Forelimb muscle (tissue), 1 donor: ENCODE data around the gene ACOT8. TPM values are rescaled to one million over a fixed set of nuclear protein-coding genes. Genes with fewer than 3 reads are reported as not detected.

Experiments used
- DNase-seq: peaks from one replicate; pipeline ENCODE4 v3.0.0-alpha.2; 2013; ENCODE audit warnings: low read depth
- polyA plus RNA-seq: library from polyadenylated mRNA; unstranded; fragments of 120-200 nt; gene quantifications from one replicate; pipeline ENCODE4 v1.2.1, GENCODE V29; 2013; ENCODE audit not compliant: insufficient read length

Gene ACOT8
- polyA plus RNA-seq, 1 donor = 23.4 TPM

DNA sequence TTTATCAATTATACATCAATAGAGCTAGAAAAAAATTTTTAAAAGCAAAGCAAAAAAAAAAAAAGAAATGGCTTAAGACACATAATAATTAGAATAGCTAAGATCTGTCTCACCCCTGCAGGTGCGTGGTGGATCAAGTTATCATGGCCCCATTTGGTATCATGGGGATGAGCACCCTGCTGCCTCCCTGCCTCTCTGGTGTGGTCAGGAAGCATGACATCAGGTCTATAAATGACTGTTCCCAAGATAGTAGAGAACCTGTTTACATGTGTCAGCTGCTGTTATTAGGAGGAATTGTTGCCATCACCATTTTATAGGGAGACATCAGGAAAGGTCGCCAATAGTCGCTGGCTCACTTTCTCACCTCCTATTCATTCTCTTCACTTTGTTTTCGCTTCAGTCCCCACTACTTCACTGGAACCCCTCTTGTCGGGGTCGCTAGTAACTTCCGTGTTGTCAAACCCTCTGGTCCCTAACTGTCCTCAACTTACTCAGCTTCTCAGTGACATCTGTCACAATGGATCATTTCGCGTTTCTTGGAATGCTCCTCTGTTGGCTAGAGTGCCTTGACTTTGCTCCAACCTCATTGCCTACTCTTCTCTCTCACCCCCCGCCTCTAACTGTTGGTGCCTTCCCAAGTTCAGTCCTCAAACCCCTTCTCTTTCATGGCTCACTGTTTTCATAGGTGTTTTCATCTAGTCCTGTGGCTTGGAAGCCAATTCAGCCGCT, 60.7 kb downstream of the ACOT8 start:
- no peak for DNase-seq

DNA sequence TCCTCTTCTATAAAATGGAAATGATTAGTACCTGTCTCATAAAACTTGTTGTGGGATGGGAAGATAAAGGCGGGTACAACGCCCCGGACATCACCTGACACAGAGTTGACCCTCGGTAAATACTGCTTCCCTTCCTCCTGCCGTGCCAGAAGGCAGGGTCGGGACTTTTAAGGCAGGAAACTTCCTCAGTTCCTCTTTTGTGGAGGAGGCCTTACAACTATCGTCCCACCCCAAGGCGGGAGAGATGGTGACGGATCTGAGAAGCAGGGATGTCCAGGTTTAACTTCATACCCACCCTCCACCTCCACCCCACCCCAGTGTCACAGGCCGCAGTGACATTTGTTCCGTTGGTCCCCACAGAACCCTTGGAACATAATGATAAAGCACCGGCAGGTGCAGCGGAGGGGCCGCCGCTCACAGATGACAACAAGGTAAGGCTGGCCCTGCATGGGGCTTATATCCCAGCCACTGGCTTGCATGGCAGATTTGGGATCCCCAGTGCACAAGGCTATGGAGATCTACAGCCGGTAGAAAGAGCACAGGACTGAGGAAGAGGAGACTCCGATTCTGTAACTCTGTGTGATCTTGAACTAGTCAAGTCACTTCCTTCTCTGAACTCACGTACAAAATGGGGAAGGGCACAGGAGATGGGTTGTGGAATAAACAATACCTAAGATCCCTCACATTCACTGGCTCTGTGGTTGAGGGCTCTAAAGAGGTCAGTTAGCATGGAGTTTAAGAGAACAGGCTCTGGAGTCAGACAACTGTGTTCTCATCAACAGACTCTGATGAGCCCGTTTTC, 64.7 kb downstream of the ACOT8 start:
- no peak for DNase-seq

Other genes with a start within 250 kb of the ACOT8 start
- not detected for gene WFDC10A, start 227.7 kb downstream of the ACOT8 start, polyA plus RNA-seq
- gene WFDC9, start 226.1 kb downstream of the ACOT8 start, polyA plus RNA-seq = not detected
- not detected for gene WFDC11, start 187.2 kb downstream of the ACOT8 start, polyA plus RNA-seq
- not detected for gene WFDC13, start 155.4 kb downstream of the ACOT8 start, polyA plus RNA-seq
- gene WFDC10B, start 152.4 kb downstream of the ACOT8 start, polyA plus RNA-seq = not detected
- gene SPINT4, start 135.0 kb downstream of the ACOT8 start, polyA plus RNA-seq = not detected
- 1.4 TPM for gene WFDC3, start 65.5 kb downstream of the ACOT8 start, polyA plus RNA-seq
- gene DNTTIP1, start 65.4 kb downstream of the ACOT8 start, polyA plus RNA-seq = 58.8 TPM
- gene UBE2C, start 44.7 kb downstream of the ACOT8 start, polyA plus RNA-seq = 27.1 TPM
- gene TNNC2, start 30.1 kb downstream of the ACOT8 start, polyA plus RNA-seq = 8,101 TPM
- 24.3 TPM for gene SNX21, start 23.6 kb downstream of the ACOT8 start, polyA plus RNA-seq
- 3.4 TPM for gene ZSWIM3, start 222 bp upstream of the ACOT8 start, polyA plus RNA-seq
- 11.5 TPM for gene ZSWIM1, start 23.8 kb upstream of the ACOT8 start, polyA plus RNA-seq
- gene SPATA25, start 30.2 kb upstream of the ACOT8 start, polyA plus RNA-seq = 10.3 TPM
- 20.1 TPM for gene NEURL2, start 33.8 kb upstream of the ACOT8 start, polyA plus RNA-seq
- gene CTSA, start 33.9 kb upstream of the ACOT8 start, polyA plus RNA-seq = 63.9 TPM
- 15.3 TPM for gene PLTP, start 54.8 kb upstream of the ACOT8 start, polyA plus RNA-seq
- gene PCIF1, start 77.3 kb upstream of the ACOT8 start, polyA plus RNA-seq = 22.3 TPM
- gene ZNF335, start 114.8 kb upstream of the ACOT8 start, polyA plus RNA-seq = 11.4 TPM
- 0.44 TPM for gene MMP9, start 151.5 kb upstream of the ACOT8 start, polyA plus RNA-seq
- gene SLC12A5, start 171.8 kb upstream of the ACOT8 start, polyA plus RNA-seq = 0.52 TPM
- 29.0 TPM for gene NCOA5, start 232.6 kb upstream of the ACOT8 start, polyA plus RNA-seq